ENCODE results near the gene CXCL1. TPM values are rescaled to one million over a fixed set of nuclear protein-coding genes. Genes with fewer than 3 reads are reported as not detected.

Gene CXCL1
- polyA plus RNA-seq, 3 donors, result 1.7 to 4.4 (median 3.5) TPM

GRCh38 chr4:73908965-73909364 lies 39.8 kb downstream of the CXCL1 start:
- Histone ChIP-seq H2AFZ (ENCODE audit: insufficient read depth, low read depth, low read length, poor library complexity, severe bottlenecking) (no peak overlapping the region), H3K79me2 (ENCODE audit: insufficient read depth, low read length) (no peaks in the 10 kb centered on the region), H3K9me3 (replicated peaks in 1 of 2; ENCODE audit: control insufficient read depth in 1 of 2, insufficient read depth in 1 of 2, low read length in 2 of 2) (no peaks in the 10 kb centered on the region), H3K4me2 (replicated peaks; ENCODE audit: extremely low read depth, low read length, poor library complexity, severe bottlenecking) (no peak overlapping the region), H3K27ac (ENCODE audit: low read depth in 1 of 2, low read length in 2 of 2) (no peak overlapping the region), H3K4me1 (ENCODE audit: control insufficient read depth in 1 of 2, insufficient read depth in 2 of 2, low read length in 2 of 2) (peaks cover 4 to 5% of the 10 kb centered on the region in 2 donors), H3K4me3 (replicated peaks in 1 of 3; ENCODE audit: low read depth in 2 of 3, low read length in 3 of 3) (no peak overlapping the region), H3K27me3 (ENCODE audit: control insufficient read depth in 2 of 2, insufficient read depth in 2 of 2, low read length in 2 of 2) (no peaks in the 10 kb centered on the region), H3K36me3 (replicated peaks in 1 of 2; ENCODE audit: control insufficient read depth in 1 of 2, insufficient read depth in 2 of 2, low read length in 2 of 2) (no peaks in the 10 kb centered on the region), H4K20me1 (ENCODE audit: insufficient read depth, low read length) (no peaks in the 10 kb centered on the region), H3K9ac (ENCODE audit: insufficient read depth, low read length, poor library complexity, severe bottlenecking) (no peak overlapping the region)
- no peak overlapping the region for H3K27ac Mint-ChIP-seq
- H3K4me3 Mint-ChIP-seq, result no peak overlapping the region
- no peaks in the 10 kb centered on the region for H3K36me3 Mint-ChIP-seq
- DNase-seq, result no peak
- H3K4me1 Mint-ChIP-seq, result peaks cover 10% of the 10 kb centered on the region
- peaks cover 0 to 2% (median 0%) of the 10 kb centered on the region in 7 donors for H3K9me3 Mint-ChIP-seq
- peaks cover 0 to 3% (median 2%) of the 10 kb centered on the region in 3 donors for H3K27me3 Mint-ChIP-seq (ENCODE audit: low read depth in 3 of 3)
- no peak for TF ChIP-seq CTCF (IDR thresholded peaks at IDR 0.05)
- intact Hi-C loops (cut with micrococcal nuclease), result no loop called here

GRCh38 chr4:73911746-73912145 lies 42.6 kb downstream of the CXCL1 start:
- Histone ChIP-seq H2AFZ (ENCODE audit: insufficient read depth, low read depth, low read length, poor library complexity, severe bottlenecking) (no peak overlapping the region), H3K9ac (ENCODE audit: insufficient read depth, low read length, poor library complexity, severe bottlenecking) (no peak overlapping the region), H3K27me3 (ENCODE audit: control insufficient read depth in 2 of 2, insufficient read depth in 2 of 2, low read length in 2 of 2) (no peaks in the 10 kb centered on the region), H3K4me1 (ENCODE audit: control insufficient read depth in 1 of 2, insufficient read depth in 2 of 2, low read length in 2 of 2) (no peaks in the 10 kb centered on the region), H4K20me1 (ENCODE audit: insufficient read depth, low read length) (no peaks in the 10 kb centered on the region), H3K27ac (ENCODE audit: low read depth in 1 of 2, low read length in 2 of 2) (no peak overlapping the region), H3K4me2 (replicated peaks; ENCODE audit: extremely low read depth, low read length, poor library complexity, severe bottlenecking) (no peak overlapping the region), H3K36me3 (replicated peaks in 1 of 2; ENCODE audit: control insufficient read depth in 1 of 2, insufficient read depth in 2 of 2, low read length in 2 of 2) (no peaks in the 10 kb centered on the region), H3K9me3 (replicated peaks in 1 of 2; ENCODE audit: control insufficient read depth in 1 of 2, insufficient read depth in 1 of 2, low read length in 2 of 2) (no peaks in the 10 kb centered on the region), H3K4me3 (replicated peaks in 1 of 3; ENCODE audit: low read depth in 2 of 3, low read length in 3 of 3) (no peak overlapping the region), H3K79me2 (ENCODE audit: insufficient read depth, low read length) (no peaks in the 10 kb centered on the region)
- intact Hi-C loops (cut with micrococcal nuclease), result no loop called here
- Mint-ChIP-seq H3K27me3 (ENCODE audit: low read depth in 3 of 3) (peaks cover 0 to 3% (median 0%) of the 10 kb centered on the region in 3 donors), H3K4me3 (no peak overlapping the region), H3K4me1 (peaks cover 3% of the 10 kb centered on the region), H3K9me3 (no peaks in the 10 kb centered on the region), H3K36me3 (no peaks in the 10 kb centered on the region), H3K27ac (no peak overlapping the region)
- no peak for TF ChIP-seq CTCF (IDR thresholded peaks at IDR 0.05)
- no peak for DNase-seq
